Umbilical cord (tissue), 2 donors: Measurements from ENCODE around the gene RANBP3. TPM values are rescaled to one million over a fixed set of nuclear protein-coding genes. Genes with fewer than 3 reads are reported as not detected.

Experiments used
- DNase-seq: peaks from one replicate; pipeline ENCODE4 v3.0.0-alpha.2; 2015; ENCODE audit warnings: low spot score
- total RNA-seq: library from RNA; depleted of rRNA; stranded (reverse); fragments of >200 nt; gene quantifications from one replicate; pipeline ENCODE4 v1.2.3, GENCODE V29; 2014; ENCODE audit warnings: low replicate concordance; ENCODE audit not compliant: insufficient read depth

RANBP3 gene
- total RNA-seq, 1 donor from 2014 or later = 38.8 TPM

- DNase-seq = peak; percentile 100
These were observed 73.4 kb downstream of the RANBP3 start, which contains the start of gene VMAC for GRCh38 chr19:5904352-5905113. VMAC (plus strand) TSS chr19:5904872; CDS start chr19:5904891, 19 bp downstream.

GRCh38 chr19:5903624-5904351, 74.2 kb downstream of the RANBP3 start, which contains the start of gene NDUFA11:
NDUFA11 (minus strand) TSS chr19:5903790; CDS start chr19:5903708, 82 bp downstream.
- no peak for DNase-seq

GRCh38 chr19:5903056-5903623, 74.8 kb downstream of the RANBP3 start:
- no peak for DNase-seq

- DNase-seq = no peak
These were observed 77.0 kb downstream of the RANBP3 start for GRCh38 chr19:5900976-5901375.

GRCh38 chr19:5899728-5900526, 78.0 kb downstream of the RANBP3 start:
- no peak for DNase-seq

- DNase-seq = no peak
These were observed 80.6 kb downstream of the RANBP3 start for GRCh38 chr19:5897189-5897969.

GRCh38 chr19:5896365-5897076, 81.4 kb downstream of the RANBP3 start:
- no peak for DNase-seq

GRCh38 chr19:5895890-5896289, 82.0 kb downstream of the RANBP3 start:
- no peak for DNase-seq

- DNase-seq = no peak
These were observed 82.5 kb downstream of the RANBP3 start for GRCh38 chr19:5895409-5895808.

- no peak for DNase-seq
These were observed 83.1 kb downstream of the RANBP3 start for GRCh38 chr19:5894704-5895349.

- DNase-seq = no peak
These were observed 83.8 kb downstream of the RANBP3 start for GRCh38 chr19:5893907-5894703.

GRCh38 chr19:5893296-5893903, 84.5 kb downstream of the RANBP3 start:
- DNase-seq = no peak

- DNase-seq = no peak
These were observed 85.1 kb downstream of the RANBP3 start for GRCh38 chr19:5892772-5893275.

GRCh38 chr19:5891938-5892771, 85.8 kb downstream of the RANBP3 start:
- DNase-seq = no peak

GRCh38 chr19:5891572-5891937, 86.4 kb downstream of the RANBP3 start:
- no peak for DNase-seq

- DNase-seq = no peak
These were observed 87.8 kb downstream of the RANBP3 start for GRCh38 chr19:5890099-5890498.

- no peak for DNase-seq
These were observed 88.5 kb downstream of the RANBP3 start for GRCh38 chr19:5889288-5889971.
